ENCODE measurements around the gene PTBP2. TPM values are rescaled to one million over a fixed set of nuclear protein-coding genes. Genes with fewer than 3 reads are reported as not detected.

The PTBP2 gene
- total RNA-seq, 1 experiment from 2014 or later, result 29.1 TPM

DNA sequence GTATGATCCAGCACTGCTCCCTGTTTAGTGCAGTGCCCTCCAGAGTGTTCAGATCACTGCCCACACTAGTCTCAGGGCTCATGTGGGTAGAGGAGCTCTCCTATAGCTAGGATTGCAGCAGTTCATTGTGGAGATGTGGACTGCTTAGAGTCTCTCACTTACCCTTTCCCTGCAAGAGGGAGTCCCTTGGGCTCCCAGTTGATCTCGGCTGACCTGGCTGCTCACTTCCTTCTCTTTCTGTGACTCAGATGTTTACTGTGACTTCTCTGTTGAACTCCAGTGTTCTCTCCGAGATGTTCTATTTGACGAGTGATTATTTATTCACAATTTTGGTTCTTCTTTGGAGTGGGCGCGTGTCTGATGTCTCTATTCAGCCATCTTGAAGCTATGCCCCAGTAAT lies 141.9 kb downstream of the PTBP2 start:
- peaks cover 10% of the 10 kb centered on the region for H3K4me1 ChIP-seq (ENCODE audit: insufficient read depth, low read length, poor library complexity, severe bottlenecking)
- no peaks in the 10 kb centered on the region for H3K9me3 ChIP-seq (ENCODE audit: low read depth, low read length, poor library complexity, severe bottlenecking)
- CTCF ChIA-PET, result no interaction called here
- no TSS peak for BruUV-seq (replicated peaks)
- no peak overlapping the region for H3K27ac ChIP-seq (ENCODE audit: low read depth, low read length, poor library complexity, severe bottlenecking)
- no peaks in the 10 kb centered on the region for H3K27me3 ChIP-seq (replicated peaks; ENCODE audit: insufficient read depth, low read depth, low read length, poor library complexity)
- no peaks in the 10 kb centered on the region for H3K36me3 ChIP-seq (ENCODE audit: insufficient read depth, low read length, poor library complexity, severe bottlenecking)
- DNase-seq (ENCODE audit: low spot score), result no peak
- intact Hi-C loops (cut with micrococcal nuclease; ENCODE audit: unreplicated experiment), result no loop called here
- POLR2A ChIA-PET (ENCODE audit: low non-redundant PET), result no interaction called here
- H3K4me3 ChIP-seq (ENCODE audit: low read depth, low read length, poor library complexity, severe bottlenecking), result no peak overlapping the region
- TF ChIP-seq, protein P1, sequence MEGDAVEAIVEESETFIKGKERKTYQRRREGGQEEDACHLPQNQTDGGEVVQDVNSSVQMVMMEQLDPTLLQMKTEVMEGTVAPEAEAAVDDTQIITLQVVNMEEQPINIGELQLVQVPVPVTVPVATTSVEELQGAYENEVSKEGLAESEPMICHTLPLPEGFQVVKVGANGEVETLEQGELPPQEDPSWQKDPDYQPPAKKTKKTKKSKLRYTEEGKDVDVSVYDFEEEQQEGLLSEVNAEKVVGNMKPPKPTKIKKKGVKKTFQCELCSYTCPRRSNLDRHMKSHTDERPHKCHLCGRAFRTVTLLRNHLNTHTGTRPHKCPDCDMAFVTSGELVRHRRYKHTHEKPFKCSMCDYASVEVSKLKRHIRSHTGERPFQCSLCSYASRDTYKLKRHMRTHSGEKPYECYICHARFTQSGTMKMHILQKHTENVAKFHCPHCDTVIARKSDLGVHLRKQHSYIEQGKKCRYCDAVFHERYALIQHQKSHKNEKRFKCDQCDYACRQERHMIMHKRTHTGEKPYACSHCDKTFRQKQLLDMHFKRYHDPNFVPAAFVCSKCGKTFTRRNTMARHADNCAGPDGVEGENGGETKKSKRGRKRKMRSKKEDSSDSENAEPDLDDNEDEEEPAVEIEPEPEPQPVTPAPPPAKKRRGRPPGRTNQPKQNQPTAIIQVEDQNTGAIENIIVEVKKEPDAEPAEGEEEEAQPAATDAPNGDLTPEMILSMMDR (conservative IDR thresholded peaks at IDR 0.05; ENCODE audit: low read depth, low read length), result no peak
- TF ChIP-seq EZH2 (IDR thresholded peaks at IDR 0.05; ENCODE audit: borderline replicate concordance, low read depth, low read length, poor library complexity, severe bottlenecking), result no peak
